H9 (cell line): ENCODE results near the gene ADAM22. TPM values are rescaled to one million over a fixed set of nuclear protein-coding genes. Genes with fewer than 3 reads are reported as not detected.

Experiments used
- DNase-seq: peaks from one replicate; pipeline ENCODE4 v3.0.0-alpha.2; 2017
- H2AFZ ChIP-seq: one replicate; pipeline ENCODE4 v1.6.1; 2013; ENCODE audit warnings: mild to moderate bottlenecking, low read length, control low read depth, moderate library complexity
- H2AK5ac ChIP-seq: 2 replicates; pipeline ENCODE4 v1.6.1; 2013; ENCODE audit warnings: low read length, control low read depth, mixed read lengths; ENCODE audit not compliant: insufficient read length
- H2BK120ac ChIP-seq: one replicate; pipeline ENCODE4 v1.6.1; 2013; ENCODE audit warnings: low read depth, mild to moderate bottlenecking, low read length, control low read depth, inconsistent platforms; ENCODE audit not compliant: poor library complexity, severe bottlenecking
- H2BK12ac ChIP-seq: 2 replicates; pipeline ENCODE4 v1.6.1; 2013; ENCODE audit warnings: low read length, control low read depth, mixed read lengths, low read depth; ENCODE audit not compliant: insufficient read length
- H2BK15ac ChIP-seq: 2 replicates; pipeline ENCODE4 v1.6.1; 2013; ENCODE audit warnings: low read depth, low read length, control low read depth
- H2BK20ac ChIP-seq: one replicate; pipeline ENCODE4 v1.6.1; 2013; ENCODE audit warnings: low read depth, mild to moderate bottlenecking, low read length, control low read depth, inconsistent platforms; ENCODE audit not compliant: poor library complexity, severe bottlenecking
- H2BK5ac ChIP-seq: 2 replicates; pipeline ENCODE4 v1.6.1; 2013; ENCODE audit warnings: low read length, control low read depth, mixed read lengths; ENCODE audit not compliant: insufficient read length
- H3K14ac ChIP-seq: 2 replicates; pipeline ENCODE4 v1.6.1; 2013; ENCODE audit warnings: low read length, control low read depth; ENCODE audit not compliant: insufficient read depth
- H3K18ac ChIP-seq: 2 replicates; pipeline ENCODE4 v1.6.1; 2013; ENCODE audit warnings: low read depth, mild to moderate bottlenecking, mixed read lengths, low read length, control low read depth; ENCODE audit not compliant: insufficient read length
- H3K23ac ChIP-seq: 2 replicates; pipeline ENCODE4 v1.6.1; 2013; ENCODE audit warnings: low read length, control low read depth, mixed read lengths, low read depth; ENCODE audit not compliant: insufficient read length
- H3K23me2 ChIP-seq: 2 replicates; pipeline ENCODE4 v1.6.1; 2013; ENCODE audit warnings: low read depth, mild to moderate bottlenecking, mixed read lengths, low read length, control low read depth; ENCODE audit not compliant: insufficient read length, poor library complexity, severe bottlenecking
- H3K27ac ChIP-seq: 2 replicates; pipeline ENCODE4 v1.5.1; 2013; ENCODE audit warnings: low read length, control low read depth, mixed read lengths, low read depth; ENCODE audit not compliant: insufficient read length
- H3K27me3 ChIP-seq: 2 replicates; pipeline ENCODE4 v1.6.1; 2013; ENCODE audit warnings: low read length, control low read depth, inconsistent platforms; ENCODE audit not compliant: insufficient read depth
- H3K4ac ChIP-seq: 2 replicates; pipeline ENCODE4 v1.6.1; 2013; ENCODE audit warnings: low read depth, mild to moderate bottlenecking, control low read depth, inconsistent platforms, low read length, moderate library complexity
- H3K4me1 ChIP-seq: 2 replicates; pipeline ENCODE4 v1.6.1; 2013; ENCODE audit warnings: low read length, control low read depth, inconsistent platforms; ENCODE audit not compliant: insufficient read depth
- H3K4me2 ChIP-seq: 2 replicates; pipeline ENCODE4 v1.6.1; 2013; ENCODE audit warnings: low read length, control low read depth, mixed read lengths; ENCODE audit not compliant: insufficient read length, insufficient read depth
- H3K56ac ChIP-seq: 2 replicates; pipeline ENCODE4 v1.6.1; 2013; ENCODE audit warnings: low read depth, mild to moderate bottlenecking, mixed read lengths, low read length, control low read depth; ENCODE audit not compliant: insufficient read length
- H3K79me1 ChIP-seq: 2 replicates; pipeline ENCODE4 v1.6.1; 2013; ENCODE audit warnings: low read depth, mild to moderate bottlenecking, moderate library complexity, low read length, control low read depth, inconsistent platforms; ENCODE audit not compliant: insufficient read depth, poor library complexity, severe bottlenecking
- H3K79me2 ChIP-seq: 2 replicates; pipeline ENCODE4 v1.6.1; 2013; ENCODE audit warnings: low read length, control low read depth, inconsistent platforms; ENCODE audit not compliant: insufficient read depth
- H3K9ac ChIP-seq: 2 replicates; pipeline ENCODE4 v1.6.1; 2013; ENCODE audit warnings: low read length, control low read depth, mixed read lengths; ENCODE audit not compliant: insufficient read length; ENCODE audit errors: extremely low read depth
- H3K9me3 ChIP-seq: one replicate; pipeline ENCODE4 v1.6.1; 2013; ENCODE audit warnings: low read depth, low read length, inconsistent platforms; ENCODE audit not compliant: control insufficient read depth
- H3T11ph ChIP-seq: one replicate; pipeline ENCODE4 v1.6.1; 2013; ENCODE audit warnings: mild to moderate bottlenecking, low read length, control low read depth, inconsistent platforms
- H4K20me1 ChIP-seq: one replicate; pipeline ENCODE4 v1.6.1; 2013; ENCODE audit not compliant: control insufficient read depth, insufficient read length, insufficient read depth
- H4K5ac ChIP-seq: 2 replicates; pipeline ENCODE4 v1.6.1; 2013; ENCODE audit warnings: low read depth, mild to moderate bottlenecking, mixed read lengths, low read length, control low read depth; ENCODE audit not compliant: insufficient read length
- H4K8ac ChIP-seq: replicated peaks from 2 replicates; pipeline ENCODE4 v1.6.1; 2013; ENCODE audit warnings: low read length, control low read depth, mixed read lengths, low read depth; ENCODE audit not compliant: insufficient read length
- H4K91ac ChIP-seq: 2 replicates; pipeline ENCODE4 v1.6.1; 2013; ENCODE audit warnings: low read depth, mild to moderate bottlenecking, moderate library complexity, mixed read lengths, low read length, control low read depth; ENCODE audit not compliant: insufficient read length
- H3K27ac Mint-ChIP-seq, 3 experiments: 2 replicates in 2 of 3; 3 replicates in 1 of 3; pipeline ENCODE4 v1.8.0; 2020 to 2021; ENCODE audit warnings: mixed read lengths in 3 of 3, mild to moderate bottlenecking in 1 of 3, moderate library complexity in 1 of 3
- H3K27me3 Mint-ChIP-seq: 2 replicates; pipeline ENCODE4 v1.8.0; 2021; ENCODE audit warnings: low read depth, mild to moderate bottlenecking, moderate library complexity, mixed read lengths
- H3K36me3 Mint-ChIP-seq, 3 experiments: 2 replicates in 2 of 3; 3 replicates in 1 of 3; pipeline ENCODE4 v1.8.0; 2020 to 2021; ENCODE audit warnings: low read depth in 3 of 3, mixed read lengths in 3 of 3; ENCODE audit not compliant: insufficient read depth in 1 of 3
- H3K4me1 Mint-ChIP-seq, 2 experiments: 2 replicates each; pipeline ENCODE4 v1.8.0; 2020; ENCODE audit warnings: mixed read lengths in 2 of 2
- H3K4me3 Mint-ChIP-seq, 2 experiments: 2 replicates in 1 of 2; 3 replicates in 1 of 2; pipeline ENCODE4 v1.8.0; 2020 to 2021; ENCODE audit warnings: mild to moderate bottlenecking in 2 of 2, mixed read lengths in 2 of 2, moderate library complexity in 1 of 2
- H3K9me3 Mint-ChIP-seq, 2 experiments: 2 replicates in 1 of 2; 3 replicates in 1 of 2; pipeline ENCODE4 v1.8.0; 2020; ENCODE audit warnings: mild to moderate bottlenecking in 2 of 2, mixed read lengths in 2 of 2, moderate library complexity in 1 of 2
- total RNA-seq: library from RNA; stranded (reverse); gene quantifications from 2 replicates; pipeline ENCODE4 v1.2.1, GENCODE V29; 2021
- TF ChIP-seq, protein P1 (sequence below): fragments of 200-600 bp; sonication (generic); conservative IDR thresholded peaks from 3 replicates; pipeline ENCODE4 v1.8.0; 2021; ENCODE audit warnings: antibody characterized with exemption, mild to moderate bottlenecking

Gene ADAM22
- total RNA-seq, 1 experiment from 2014 or later, result 8.7 TPM

DNA sequence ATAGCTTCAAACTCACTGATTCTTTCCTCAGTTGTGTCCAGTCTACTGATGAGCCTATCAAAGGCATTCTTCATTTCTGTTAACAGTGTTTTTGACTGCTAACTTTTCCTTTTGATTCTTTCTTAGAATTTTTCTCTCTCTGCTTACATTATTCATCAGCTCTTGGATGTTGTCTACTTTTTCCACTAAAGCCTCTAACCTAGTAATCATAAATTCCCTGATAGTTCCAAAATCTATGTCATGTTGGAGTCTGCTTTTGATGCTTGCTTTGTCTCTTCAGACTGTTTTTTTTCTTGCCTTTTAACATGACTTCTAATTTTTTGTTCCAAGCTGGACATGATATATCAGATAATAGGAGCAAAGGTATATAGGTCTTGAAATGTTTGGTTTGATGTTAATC lies 78.0 kb downstream of the ADAM22 start:
- H3K36me3 Mint-ChIP-seq, result peaks cover 2 to 5% (median 2%) of the 10 kb centered on the region in 3 experiments; a peak in 6 of 7 replicates
- Histone ChIP-seq H3K4me1 (no peaks in the 10 kb centered on the region), H3K4me2 (no peak overlapping the region), H4K8ac (no peak overlapping the region), H2BK120ac (no peak overlapping the region), H3K79me2 (no peaks in the 10 kb centered on the region), H3K56ac (no peak overlapping the region), H3K18ac (no peak overlapping the region), H4K5ac (no peak overlapping the region), H2BK20ac (no peak overlapping the region), H3K9me3 (no peaks in the 10 kb centered on the region), H2AK5ac (no peak overlapping the region), H2BK5ac (no peak overlapping the region), H3K23ac (no peak overlapping the region), H3K4ac (no peak overlapping the region), H3K23me2 (no peaks in the 10 kb centered on the region), H3K27me3 (no peaks in the 10 kb centered on the region), H3K79me1 (no peaks in the 10 kb centered on the region), H3K27ac (no peak overlapping the region), H2BK12ac (no peak overlapping the region), H2BK15ac (no peak overlapping the region), H3T11ph (no peak overlapping the region), H4K20me1 (no peaks in the 10 kb centered on the region), H3K14ac (no peak overlapping the region), H4K91ac (no peak overlapping the region), H2AFZ (no peak overlapping the region), H3K9ac (no peak overlapping the region)
- H3K9me3 Mint-ChIP-seq, result no peaks in the 10 kb centered on the region
- TF ChIP-seq, protein P1, sequence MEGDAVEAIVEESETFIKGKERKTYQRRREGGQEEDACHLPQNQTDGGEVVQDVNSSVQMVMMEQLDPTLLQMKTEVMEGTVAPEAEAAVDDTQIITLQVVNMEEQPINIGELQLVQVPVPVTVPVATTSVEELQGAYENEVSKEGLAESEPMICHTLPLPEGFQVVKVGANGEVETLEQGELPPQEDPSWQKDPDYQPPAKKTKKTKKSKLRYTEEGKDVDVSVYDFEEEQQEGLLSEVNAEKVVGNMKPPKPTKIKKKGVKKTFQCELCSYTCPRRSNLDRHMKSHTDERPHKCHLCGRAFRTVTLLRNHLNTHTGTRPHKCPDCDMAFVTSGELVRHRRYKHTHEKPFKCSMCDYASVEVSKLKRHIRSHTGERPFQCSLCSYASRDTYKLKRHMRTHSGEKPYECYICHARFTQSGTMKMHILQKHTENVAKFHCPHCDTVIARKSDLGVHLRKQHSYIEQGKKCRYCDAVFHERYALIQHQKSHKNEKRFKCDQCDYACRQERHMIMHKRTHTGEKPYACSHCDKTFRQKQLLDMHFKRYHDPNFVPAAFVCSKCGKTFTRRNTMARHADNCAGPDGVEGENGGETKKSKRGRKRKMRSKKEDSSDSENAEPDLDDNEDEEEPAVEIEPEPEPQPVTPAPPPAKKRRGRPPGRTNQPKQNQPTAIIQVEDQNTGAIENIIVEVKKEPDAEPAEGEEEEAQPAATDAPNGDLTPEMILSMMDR, result no peak
- no peak for DNase-seq
- H3K4me1 Mint-ChIP-seq, result 0 out of 4 replicates have a peak, but pooled peaks cover 0 to 4% of the 10 kb centered on the region in 2 experiments
- H3K27ac Mint-ChIP-seq, result no peak overlapping the region
- H3K4me3 Mint-ChIP-seq, result no peak overlapping the region
- H3K27me3 Mint-ChIP-seq, result no peaks in the 10 kb centered on the region
